GM20000 (cell line): Measurements from ENCODE around the gene PAK3.

Experiments
- DNase-seq: peaks from one replicate; pipeline ENCODE4 v3.0.0; 2012; ENCODE audit warnings: low spot score
- CTCF ChIP-seq: IDR thresholded peaks from 2 replicates; pipeline ENCODE4 v1.5.1; 2012; ENCODE audit warnings: mild to moderate bottlenecking, control low read depth; ENCODE audit errors: extremely low read depth, missing control alignments

PAK3 gene

GRCh38 chrX:111270339-111270738 lies 174.3 kb downstream of the PAK3 start, which contains the start of gene CAPN6:
Gene CAPN6, minus strand, starts transcription at chrX:111270483. Its CDS starts 6,547 bp downstream, at chrX:111263936.
- no peak for DNase-seq

More at GRCh38 chrX:111270339-111270738, 174.3 kb downstream of the PAK3 start, which contains the start of gene CAPN6:
- no peak for TF ChIP-seq CTCF
